K562 (cell line): ENCODE results near the gene DARS1. TPM values are rescaled to one million over a fixed set of nuclear protein-coding genes. Genes with fewer than 3 reads are reported as not detected.

Experiments used
- AFF1 ChIP-seq, 2 experiments: fragments of 450-650 bp; IDR thresholded peaks; 2 replicates each; pipeline ENCODE4 v1.6.1; 2018; ENCODE audit warnings: mild to moderate bottlenecking in 2 of 2, low read depth in 1 of 2; ENCODE audit not compliant: partially characterized antibody in 2 of 2
- DACH1 ChIP-seq: fragments of 450-650 bp; IDR thresholded peaks from 2 replicates; pipeline ENCODE4 v1.6.1; 2018; ENCODE audit not compliant: partially characterized antibody
- FOXM1 ChIP-seq, 2 experiments: fragments of 450-650 bp in 1 of 2; sonication (generic) in 1 of 2; formaldehyde crosslinking in 1 of 2; IDR thresholded peaks; 2 replicates each; pipeline versions ENCODE4 v1.6.1 to v1.9.0; 2017 to 2022; ENCODE audit warnings: low read depth in 2 of 2, mild to moderate bottlenecking in 2 of 2, missing genetic modification reagents in 1 of 2, moderate library complexity in 1 of 2
- HOXB6 ChIP-seq: fragments of 250-450 bp; sonication (Bioruptor Pico); IDR thresholded peaks from 2 replicates; pipeline ENCODE4 v1.5.1; 2022; ENCODE audit warnings: mild to moderate bottlenecking, borderline replicate concordance
- JUN ChIP-seq, 2 experiments: sonication (generic) in 1 of 2; formaldehyde crosslinking in 1 of 2; IDR thresholded peaks; 2 replicates each; pipeline versions ENCODE4 v1.6.1 to v1.8.0; 2012 to 2022; ENCODE audit warnings: borderline replicate concordance in 2 of 2, mild to moderate bottlenecking in 2 of 2, improper control_type of control experiment in 1 of 2, low read depth in 1 of 2, low read length in 1 of 2, missing genetic modification reagents in 1 of 2
- MEIS2 ChIP-seq: fragments of 450-650 bp; IDR thresholded peaks from 2 replicates; pipeline ENCODE4 v1.6.1; 2014; ENCODE audit warnings: mild to moderate bottlenecking; ENCODE audit not compliant: partially characterized antibody
- RBM39 ChIP-seq: fragments of 200-400 bp; formaldehyde crosslinking; optimal IDR thresholded peaks from 2 replicates; pipeline ENCODE3; 2018; ENCODE audit warnings: low read depth, low read length
- REST ChIP-seq, 2 experiments: fragments of 450-650 bp; formaldehyde crosslinking in 1 of 2; IDR thresholded peaks; 2 replicates each; pipeline versions ENCODE4 v1.4.0 to v1.6.1; 2014 to 2020; ENCODE audit warnings: mild to moderate bottlenecking in 2 of 2, borderline replicate concordance in 1 of 2, low read depth in 1 of 2
- SPI1 ChIP-seq: IDR thresholded peaks from 2 replicates; pipeline ENCODE4 v1.6.1; 2011; ENCODE audit warnings: low read depth, low read length, control low read depth, borderline replicate concordance
- ZFP91 ChIP-seq: sonication (generic); formaldehyde crosslinking; IDR thresholded peaks from 2 replicates; pipeline ENCODE4 v1.8.0; 2022; ENCODE audit warnings: mild to moderate bottlenecking, missing genetic modification reagents
- ZNF184 ChIP-seq: sonication (generic); formaldehyde crosslinking; IDR thresholded peaks from 2 replicates; pipeline ENCODE4 v1.5.0; 2020; ENCODE audit warnings: missing genetic modification reagents
- ZZZ3 ChIP-seq: fragments of 450-650 bp; IDR thresholded peaks from 2 replicates; pipeline ENCODE4 v1.6.1; 2016; ENCODE audit warnings: antibody characterized with exemption, mild to moderate bottlenecking, moderate library complexity
- polyA plus RNA-seq, 8 experiments: library from polyadenylated mRNA; depleted of rRNA in 4 of 8; stranded (reverse) in 5 of 8; unstranded in 3 of 8; fragments of >200 nt; fragmentation: Nextera tagmentation in 2 of 8; fragmentation: Illumina TruSeq in 1 of 8; extraction: Ambion mirVana in 2 of 8; extraction: Trizol in 1 of 8; gene quantifications; 2 replicates each; pipeline versions ENCODE4 v1.2.1 to v1.2.3, GENCODE V29; 2011 to 2014; ENCODE audit warnings: inconsistent platforms in 1 of 8, missing spikeins in 1 of 8
- total RNA-seq, 7 experiments: library from RNA; depleted of rRNA in 6 of 7; stranded (reverse); fragments of >200 nt in 6 of 7; fragmentation: Illumina TruSeq in 2 of 7; extraction: Trizol in 2 of 7; gene quantifications; 2 replicates each; pipeline versions ENCODE4 v1.2.1 to v1.2.3, GENCODE V29; 2011 to 2021; ENCODE audit warnings: low replicate concordance in 1 of 7

DARS1 gene
- total and polyA plus RNA-seq, 9 of the 15 experiments (the other 6 are each of a cell fraction or from before 2014, with no cell fraction given) = 91.5 to 239 (median 98.0) TPM

GRCh38 chr2:135948642-135949355 lies 36.6 kb downstream of the DARS1 start (continued):
- no peak for TF ChIP-seq REST (IDR thresholded peaks at IDR 0.05; ENCODE audit: borderline replicate concordance)
- TF ChIP-seq REST (CRISPR knock-in tag; IDR thresholded peaks at IDR 0.05; ENCODE audit: low read depth) = no peak
- 0 out of 2 replicates have a peak, but pooled peaks have one; percentile 37 for TF ChIP-seq JUN (IDR thresholded peaks at IDR 0.05; ENCODE audit: borderline replicate concordance, low read depth, low read length)
- TF ChIP-seq JUN (CRISPR knock-in tag; IDR thresholded peaks at IDR 0.05; ENCODE audit: borderline replicate concordance) = no peak
- TF ChIP-seq ZFP91 = no peak
- TF ChIP-seq AFF1 (IDR thresholded peaks at IDR 0.05; ENCODE audit: low read depth in 1 of 2, partially characterized antibody in 2 of 2) = no peak
- TF ChIP-seq HOXB6 (CRISPR knock-in tag) = no peak
- TF ChIP-seq MEIS2 = peak; percentile 71
- no peak for TF ChIP-seq ZNF184 (CRISPR knock-in tag)
- TF ChIP-seq FOXM1 (IDR thresholded peaks at IDR 0.05; ENCODE audit: low read depth) = no peak
- TF ChIP-seq FOXM1 (CRISPR knock-in tag; IDR thresholded peaks at IDR 0.05; ENCODE audit: low read depth) = no peak
- no peak for TF ChIP-seq RBM39
- TF ChIP-seq DACH1 = no peak
- TF ChIP-seq SPI1 = no peak
- no peak for TF ChIP-seq ZZZ3
